MM.1S (cell line): Measurements from ENCODE around the gene TRAF3IP1.

Experiments
- CTCF ChIP-seq: fragments of 300-600 bp; sonication (generic); IDR thresholded peaks from 2 replicates; pipeline ENCODE4 v1.5.1; 2016; ENCODE audit warnings: antibody characterized with exemption, low read length, mixed read lengths
- EZH2 ChIP-seq: fragments of 300-600 bp; sonication (generic); optimal IDR thresholded peaks from 2 replicates; pipeline ENCODE3; 2017; ENCODE audit warnings: low read depth, mild to moderate bottlenecking, antibody characterized with exemption, low read length, mixed read lengths
- EZH2phosphoT487 ChIP-seq: fragments of 300-600 bp; sonication (generic); IDR thresholded peaks from 2 replicates; pipeline ENCODE4 v1.6.1; 2018; ENCODE audit warnings: antibody characterized with exemption, low read length

- no peak for TF ChIP-seq CTCF
- TF ChIP-seq EZH2 = no peak
- no peak for TF ChIP-seq EZH2phosphoT487
Measured at GRCh38 chr2:238397356-238397755, 77.0 kb downstream of the TRAF3IP1 start.
